ENCODE data around the gene ADGRV1.

Gene ADGRV1

GRCh38 chr5:91027405-91028139 is 469.0 kb downstream of the ADGRV1 start:
- no peak for TF ChIP-seq CTCF (IDR thresholded peaks at IDR 0.05; ENCODE audit: unreplicated experiment in 3 of 3)
- no peak overlapping the region for H3K4me3 Mint-ChIP-seq

GRCh38 chr5:91028499-91028956 is 469.9 kb downstream of the ADGRV1 start:
- H3K27me3 Mint-ChIP-seq (ENCODE audit: low read depth), result no peaks in the 10 kb centered on the region

More at GRCh38 chr5:91027405-91028139, 469.0 kb downstream of the ADGRV1 start:
- no peaks in the 10 kb centered on the region for H3K27me3 Mint-ChIP-seq (ENCODE audit: low read depth)
- H3K4me1 Mint-ChIP-seq, result peaks cover 46% of the 10 kb centered on the region
- peak overlapping the region in 1 of 3 experiments; percentile 25 for H3K27ac Mint-ChIP-seq
- H3K9me3 Mint-ChIP-seq, result no peaks in the 10 kb centered on the region
- H3K36me3 Mint-ChIP-seq (ENCODE audit: low read depth), result no peaks in the 10 kb centered on the region

GRCh38 chr5:91030521-91031401 is 472.2 kb downstream of the ADGRV1 start:
- H3K9me3 Mint-ChIP-seq, result no peaks in the 10 kb centered on the region
- H3K36me3 Mint-ChIP-seq (ENCODE audit: low read depth), result no peaks in the 10 kb centered on the region
- no peak overlapping the region for H3K4me3 Mint-ChIP-seq
- TF ChIP-seq CTCF (IDR thresholded peaks at IDR 0.05; ENCODE audit: unreplicated experiment in 3 of 3), result no peak
- peaks cover 34% of the 10 kb centered on the region for H3K4me1 Mint-ChIP-seq
- H3K27me3 Mint-ChIP-seq (ENCODE audit: low read depth), result no peaks in the 10 kb centered on the region
- H3K27ac Mint-ChIP-seq, result no peak overlapping the region

More at GRCh38 chr5:91028499-91028956, 469.9 kb downstream of the ADGRV1 start:
- no peak for TF ChIP-seq CTCF (IDR thresholded peaks at IDR 0.05; ENCODE audit: unreplicated experiment in 3 of 3)
- H3K4me3 Mint-ChIP-seq, result no peak overlapping the region
- H3K36me3 Mint-ChIP-seq (ENCODE audit: low read depth), result no peaks in the 10 kb centered on the region
- no peaks in the 10 kb centered on the region for H3K9me3 Mint-ChIP-seq
- H3K27ac Mint-ChIP-seq, result no peak overlapping the region
- H3K4me1 Mint-ChIP-seq, result peaks cover 38% of the 10 kb centered on the region

- H3K4me3 Mint-ChIP-seq, result no peak overlapping the region
- no peak overlapping the region for H3K27ac Mint-ChIP-seq
- no peaks in the 10 kb centered on the region for H3K9me3 Mint-ChIP-seq
- TF ChIP-seq CTCF (IDR thresholded peaks at IDR 0.05; ENCODE audit: unreplicated experiment in 3 of 3), result no peak
- peaks cover 28% of the 10 kb centered on the region for H3K4me1 Mint-ChIP-seq
- H3K27me3 Mint-ChIP-seq (ENCODE audit: low read depth), result no peaks in the 10 kb centered on the region
- H3K36me3 Mint-ChIP-seq (ENCODE audit: low read depth), result no peaks in the 10 kb centered on the region
These were observed 472.8 kb downstream of the ADGRV1 start for GRCh38 chr5:91031402-91031752.

- no peak for TF ChIP-seq CTCF (IDR thresholded peaks at IDR 0.05; ENCODE audit: unreplicated experiment in 3 of 3)
- Mint-ChIP-seq H3K9me3 (no peaks in the 10 kb centered on the region), H3K4me1 (peaks cover 25% of the 10 kb centered on the region), H3K36me3 (ENCODE audit: low read depth) (no peaks in the 10 kb centered on the region), H3K4me3 (no peak overlapping the region), H3K27me3 (ENCODE audit: low read depth) (no peaks in the 10 kb centered on the region), H3K27ac (no peak overlapping the region)
These were observed 473.5 kb downstream of the ADGRV1 start for GRCh38 chr5:91032125-91032524.
